ENCODE results near the gene RRBP1.
A peak's percentile ranks its signal among the peaks of the same experiment; 100 is the strongest.

Gene RRBP1

DNA sequence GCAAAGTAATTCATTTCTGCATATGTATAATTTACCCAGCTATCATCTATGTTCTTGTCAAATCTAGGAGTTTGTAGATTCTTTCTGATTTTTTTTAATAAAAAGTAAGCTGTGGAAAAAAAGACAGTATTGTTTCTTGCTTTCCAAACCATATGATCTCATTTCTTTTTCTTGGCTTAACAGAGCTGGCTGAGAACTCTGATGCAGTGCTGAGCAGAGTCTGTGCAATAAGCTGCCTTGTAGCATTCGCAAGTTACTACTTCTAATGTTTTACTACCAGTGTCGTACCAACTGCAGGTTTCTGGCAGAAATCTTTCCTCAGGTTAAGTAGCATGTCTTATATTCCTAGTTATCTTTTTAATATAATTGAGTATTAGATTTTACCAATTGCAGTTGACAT lies 15.6 kb downstream of the RRBP1 start:
- peaks cover 2% of the 10 kb centered on the region; the same call in 1 of the 2 replicates for H3K79me2 ChIP-seq (ENCODE audit: insufficient read depth, low read length)
- peaks cover 9% of the 10 kb centered on the region; the same call in 1 of the 2 replicates for H3K36me3 ChIP-seq (ENCODE audit: insufficient read depth, low read length)
- TF ChIP-seq EZH2 (IDR thresholded peaks at IDR 0.05; ENCODE audit: borderline replicate concordance, low read length) (no peak), CTCF (IDR thresholded peaks at IDR 0.05; ENCODE audit: low read length) (no peak)
- peaks cover 56% of the 10 kb centered on the region for H3K4me1 ChIP-seq (ENCODE audit: insufficient read depth, low read length, severe bottlenecking)
- H3K9ac ChIP-seq (ENCODE audit: low read length) = no peak overlapping the region
- H3K4me2 ChIP-seq (ENCODE audit: low read length) = no peak overlapping the region
- H2AFZ ChIP-seq (ENCODE audit: low read length) = no peak overlapping the region
- H3K9me3 ChIP-seq (ENCODE audit: low read length) = no peaks in the 10 kb centered on the region
- H3K27ac ChIP-seq (ENCODE audit: low read depth, low read length, poor library complexity, severe bottlenecking) = no peak overlapping the region
- no peaks in the 10 kb centered on the region for H3K27me3 ChIP-seq (ENCODE audit: insufficient read depth, low read length)
- H3F3A ChIP-seq (ENCODE audit: insufficient read depth, low read length) = no peaks in the 10 kb centered on the region
- H3K4me3 ChIP-seq (ENCODE audit: low read depth, low read length, poor library complexity, severe bottlenecking) = no peak overlapping the region
- no peaks in the 10 kb centered on the region for H3K9me2 ChIP-seq (ENCODE audit: low read depth, low read length)
- H4K20me1 ChIP-seq (ENCODE audit: insufficient read depth, low read length) = no peaks in the 10 kb centered on the region

- Histone ChIP-seq H2AFZ (ENCODE audit: low read length) (no peak overlapping the region), H3K4me2 (ENCODE audit: low read length) (no peak overlapping the region), H3K79me2 (ENCODE audit: insufficient read depth, low read length) (peaks cover 6% of the 10 kb centered on the region), H3F3A (ENCODE audit: insufficient read depth, low read length) (no peaks in the 10 kb centered on the region), H3K9me2 (ENCODE audit: low read depth, low read length) (no peaks in the 10 kb centered on the region), H3K4me3 (ENCODE audit: low read depth, low read length, poor library complexity, severe bottlenecking) (no peak overlapping the region), H3K27ac (ENCODE audit: low read depth, low read length, poor library complexity, severe bottlenecking) (no peak overlapping the region), H4K20me1 (ENCODE audit: insufficient read depth, low read length) (no peaks in the 10 kb centered on the region), H3K36me3 (ENCODE audit: insufficient read depth, low read length) (peaks cover 9% of the 10 kb centered on the region; the same call in 1 of the 2 replicates), H3K27me3 (ENCODE audit: insufficient read depth, low read length) (no peaks in the 10 kb centered on the region), H3K9me3 (ENCODE audit: low read length) (no peaks in the 10 kb centered on the region), H3K9ac (ENCODE audit: low read length) (no peak overlapping the region), H3K4me1 (ENCODE audit: insufficient read depth, low read length, severe bottlenecking) (peaks cover 59% of the 10 kb centered on the region)
- TF ChIP-seq CTCF (IDR thresholded peaks at IDR 0.05; ENCODE audit: low read length) (no peak), EZH2 (IDR thresholded peaks at IDR 0.05; ENCODE audit: borderline replicate concordance, low read length) (no peak)
Observed at GRCh38 chr20:17665756-17666155, 16.3 kb downstream of the RRBP1 start.

DNA sequence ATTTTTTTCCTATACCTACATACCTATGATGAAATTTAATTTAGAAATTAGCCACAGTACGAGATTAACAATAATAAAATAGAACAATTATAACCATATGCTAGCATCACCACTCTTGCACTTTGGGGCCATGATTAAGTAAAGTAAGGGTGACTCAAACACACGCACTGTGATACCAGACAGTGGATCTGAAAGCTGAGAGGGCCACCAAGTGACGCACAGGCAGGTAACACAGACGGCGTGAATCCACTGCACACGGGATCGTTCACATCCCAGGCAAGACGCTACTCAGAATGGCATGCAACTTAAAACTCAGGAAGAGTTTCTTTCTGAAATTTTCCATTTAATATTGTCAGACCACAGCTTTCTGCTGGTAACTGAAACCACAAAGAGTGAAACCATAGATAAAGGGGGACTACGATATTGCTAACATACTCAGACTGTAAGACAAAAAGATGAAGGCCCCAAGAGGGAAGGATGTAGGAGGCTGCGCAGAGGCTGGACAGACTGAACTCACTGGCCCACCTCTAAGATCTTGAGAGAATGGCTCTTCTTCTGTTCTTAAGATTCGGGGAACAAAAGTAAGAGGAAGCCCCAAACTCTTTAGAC lies 17.9 kb downstream of the RRBP1 start:
- Histone ChIP-seq H3K9me3 (ENCODE audit: low read length) (no peaks in the 10 kb centered on the region), H3K27ac (ENCODE audit: low read depth, low read length, poor library complexity, severe bottlenecking) (peak overlapping the region; percentile 79), H3K4me1 (ENCODE audit: insufficient read depth, low read length, severe bottlenecking) (peaks cover 64% of the 10 kb centered on the region), H3K9me2 (ENCODE audit: low read depth, low read length) (no peaks in the 10 kb centered on the region), H3K4me2 (ENCODE audit: low read length) (peak overlapping the region; percentile 76), H3F3A (ENCODE audit: insufficient read depth, low read length) (no peaks in the 10 kb centered on the region), H3K79me2 (ENCODE audit: insufficient read depth, low read length) (peaks cover 6% of the 10 kb centered on the region), H2AFZ (ENCODE audit: low read length) (no peak overlapping the region), H3K4me3 (ENCODE audit: low read depth, low read length, poor library complexity, severe bottlenecking) (peak overlapping the region; percentile 48), H3K36me3 (ENCODE audit: insufficient read depth, low read length) (peaks cover 16% of the 10 kb centered on the region; the same call in 1 of the 2 replicates), H3K9ac (ENCODE audit: low read length) (peak overlapping the region; percentile 57; the same call in 1 of the 2 replicates), H4K20me1 (ENCODE audit: insufficient read depth, low read length) (no peaks in the 10 kb centered on the region), H3K27me3 (ENCODE audit: insufficient read depth, low read length) (no peaks in the 10 kb centered on the region)
- peak; percentile 16; the same call in 1 of the 2 replicates for TF ChIP-seq CTCF (IDR thresholded peaks at IDR 0.05; ENCODE audit: low read length)
- no peak for TF ChIP-seq EZH2 (IDR thresholded peaks at IDR 0.05; ENCODE audit: borderline replicate concordance, low read length)

All from OCI-LY1 (cell line).